GM12801 (cell line): ENCODE measurements around the gene KCTD13.

Experiments
- CTCF ChIP-seq: IDR thresholded peaks from one replicate; pipeline ENCODE4 v1.5.1; 2011; ENCODE audit warnings: control low read depth; ENCODE audit not compliant: insufficient read length; ENCODE audit errors: extremely low read depth

KCTD13 gene

DNA sequence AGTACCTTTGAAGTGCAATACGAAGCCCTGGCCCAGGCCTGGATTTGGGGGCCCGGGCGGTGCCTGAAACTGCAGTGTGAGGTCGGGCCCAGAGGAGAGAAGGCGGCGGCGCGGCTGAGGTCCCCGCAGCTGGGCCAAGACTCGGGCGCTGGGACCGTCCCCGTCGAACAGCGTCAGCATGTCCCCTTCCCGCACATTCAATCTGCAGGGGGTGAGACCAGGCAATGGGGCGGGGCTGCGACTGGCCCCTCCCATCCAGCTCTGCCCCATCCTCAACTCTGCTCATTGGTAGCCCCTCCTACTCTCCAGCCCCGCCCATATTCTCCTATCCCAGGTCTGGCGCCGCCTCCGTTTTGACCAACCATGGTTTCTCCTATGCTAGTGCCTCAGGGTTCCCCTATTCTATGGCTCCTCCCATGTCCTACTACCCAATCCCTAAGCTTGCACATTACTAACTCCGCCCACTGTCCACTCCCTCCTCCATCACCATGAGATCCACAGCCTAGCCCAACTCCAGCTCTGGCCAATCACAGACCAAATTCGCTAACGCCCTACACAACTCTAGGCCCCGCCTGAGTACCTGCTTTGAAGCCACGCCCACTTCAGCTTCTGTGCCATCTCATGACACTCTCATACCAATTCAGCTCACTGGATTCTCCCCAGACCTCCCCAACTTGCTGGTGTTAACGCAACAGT lies 48.6 kb downstream of the KCTD13 start:
- TF ChIP-seq CTCF, result no peak

DNA sequence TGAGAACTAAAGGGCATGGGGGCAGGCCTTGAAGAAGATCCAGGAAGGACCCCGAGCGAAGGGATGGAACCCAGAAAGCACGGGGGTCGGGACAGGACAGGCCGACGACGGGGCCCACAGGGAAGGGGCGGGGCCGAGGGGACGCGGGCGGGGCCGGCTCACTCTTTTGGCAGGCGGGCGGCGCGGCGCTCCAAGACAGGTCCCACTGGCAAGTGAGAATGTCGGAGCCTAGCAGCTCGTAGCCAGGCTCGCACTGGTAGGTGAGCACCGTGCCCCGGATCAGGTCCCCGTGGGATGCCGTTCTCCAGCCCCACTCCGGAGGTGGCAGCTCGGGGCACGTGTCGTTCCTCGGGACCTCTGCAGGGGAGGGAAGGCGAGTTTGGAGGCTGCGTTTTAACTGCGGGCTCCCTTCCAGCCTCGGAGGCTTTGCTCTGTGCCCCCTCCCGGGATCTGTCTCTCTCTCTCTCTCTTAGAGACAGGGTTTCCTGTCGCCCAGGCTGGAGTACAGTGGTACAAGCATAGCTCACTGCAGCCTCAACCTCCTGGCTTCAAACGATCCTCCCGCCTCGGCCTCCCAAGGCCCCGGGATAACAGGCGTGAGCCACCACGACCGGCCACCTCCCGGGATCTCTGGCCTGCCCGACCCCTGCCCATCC lies 49.3 kb downstream of the KCTD13 start:
- no peak for TF ChIP-seq CTCF

DNA sequence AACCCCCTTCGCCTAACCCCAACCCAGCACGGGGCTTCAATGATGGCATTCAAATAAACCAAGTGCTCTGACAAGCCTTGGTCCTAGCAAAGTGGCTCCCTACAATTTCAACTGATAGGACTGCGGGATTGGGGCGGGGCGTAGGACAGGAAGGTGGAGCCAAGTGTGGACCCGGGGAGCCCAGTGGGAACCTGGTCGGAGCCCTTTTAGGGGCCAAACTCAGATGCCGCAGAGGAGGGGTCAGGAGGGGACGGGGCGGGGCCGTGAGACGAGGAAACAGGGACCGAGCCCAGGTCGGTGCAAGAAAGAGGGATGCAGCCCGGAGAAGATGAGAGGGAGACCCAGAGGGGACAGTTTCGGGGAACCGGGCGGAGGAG lies 49.8 kb downstream of the KCTD13 start:
- no peak for TF ChIP-seq CTCF

GRCh38 chr16:29875206-29875605 lies 50.8 kb downstream of the KCTD13 start:
- TF ChIP-seq CTCF, result no peak

DNA sequence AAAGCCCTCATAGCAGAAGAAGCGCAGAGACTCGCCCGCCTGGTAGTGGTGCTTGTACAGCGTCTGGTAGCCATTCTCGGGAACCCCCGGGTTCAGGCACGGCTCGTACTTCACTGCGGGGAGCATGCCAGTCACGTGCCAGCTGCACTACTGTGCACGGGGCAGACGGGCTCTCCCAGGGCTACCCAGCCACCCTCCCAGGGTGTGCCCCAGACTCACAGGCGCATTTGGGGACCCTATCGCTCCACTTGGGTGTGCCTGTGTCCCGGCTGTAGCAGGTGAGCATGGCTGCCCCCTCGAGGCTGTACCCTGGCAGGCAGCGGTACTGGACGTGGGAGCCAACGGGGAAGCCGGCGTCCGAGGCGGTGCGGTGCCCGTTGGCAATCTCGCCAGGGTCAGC lies 52.7 kb downstream of the KCTD13 start:
- no peak for TF ChIP-seq CTCF

DNA sequence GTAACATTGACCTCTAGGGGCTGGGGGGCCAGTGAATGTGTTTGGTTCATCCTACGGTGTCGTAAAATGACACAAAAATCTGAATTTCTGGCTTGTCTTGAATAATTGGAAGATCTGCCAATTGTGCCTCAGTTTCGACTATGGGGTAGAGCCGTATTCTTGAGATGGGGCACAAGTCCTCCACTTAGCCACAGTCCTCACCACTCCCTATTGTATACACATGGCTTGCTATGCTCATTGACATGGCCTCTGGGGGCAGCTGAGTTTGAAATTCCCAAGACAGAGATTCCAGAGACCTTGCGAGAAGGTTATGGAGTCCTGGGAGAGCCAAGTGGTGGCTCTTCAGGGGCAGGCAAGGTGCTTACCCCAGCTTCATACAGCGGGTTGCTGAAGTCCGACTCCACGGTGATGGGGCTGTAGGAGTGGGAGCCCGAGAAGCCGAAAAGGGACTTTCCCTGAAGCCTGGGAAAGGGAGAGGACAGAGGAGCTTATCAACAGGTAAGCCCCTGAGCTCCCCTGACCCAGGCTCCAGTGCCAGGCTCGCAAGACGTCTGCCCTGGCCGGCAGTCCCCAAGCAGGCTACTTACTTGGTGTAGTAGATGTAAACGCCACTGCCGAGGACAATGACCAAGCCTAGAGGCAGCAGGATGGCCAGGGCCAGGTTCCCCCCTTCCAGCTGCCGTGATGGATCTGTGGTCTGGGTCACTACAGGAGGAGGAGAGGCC lies 54.0 kb downstream of the KCTD13 start:
- TF ChIP-seq CTCF, result no peak

DNA sequence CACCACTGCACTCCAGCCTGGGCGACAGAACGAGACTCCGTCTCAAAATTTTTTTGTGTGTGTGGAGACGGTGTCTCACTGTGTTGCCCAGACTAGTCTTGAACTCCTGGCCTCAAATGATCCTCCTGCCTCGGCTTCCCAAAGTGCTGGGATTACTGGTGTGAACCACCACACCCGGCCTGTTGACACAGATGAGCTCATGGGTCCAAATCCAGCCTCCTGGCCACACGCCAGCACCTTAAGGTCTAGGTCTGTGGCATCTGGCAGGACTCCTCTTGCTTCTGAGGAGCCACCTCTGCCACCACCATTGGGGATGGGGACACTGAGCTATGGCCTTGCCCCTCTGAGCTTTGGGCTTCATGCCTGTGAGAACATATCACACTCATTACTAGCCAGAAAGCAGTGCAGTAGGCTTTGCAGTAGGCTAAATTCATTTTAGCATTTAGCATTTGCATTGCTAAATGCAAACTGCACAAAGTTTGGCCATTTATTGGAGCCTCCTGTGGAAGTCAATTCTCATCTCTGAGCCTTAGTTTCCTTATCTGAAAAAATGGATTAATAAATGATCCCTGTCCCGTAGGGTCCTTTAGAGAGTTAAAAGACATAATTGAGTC lies 57.5 kb downstream of the KCTD13 start:
- TF ChIP-seq CTCF, result no peak
